Activated naive CD4-positive, alpha-beta T cell treated with Interleukin-2 at 50 U/mL for 16 hours (primary cell): Measurements from ENCODE around the gene PCDHA1.

Experiments used
- DNase-seq: peaks from one replicate; pipeline ENCODE4 v3.0.0-alpha.2; 2020

Gene PCDHA1

GRCh38 chr5:140926443-140927227 lies 140.7 kb downstream of the PCDHA1 start:
- peak; percentile 21 for DNase-seq

DNA sequence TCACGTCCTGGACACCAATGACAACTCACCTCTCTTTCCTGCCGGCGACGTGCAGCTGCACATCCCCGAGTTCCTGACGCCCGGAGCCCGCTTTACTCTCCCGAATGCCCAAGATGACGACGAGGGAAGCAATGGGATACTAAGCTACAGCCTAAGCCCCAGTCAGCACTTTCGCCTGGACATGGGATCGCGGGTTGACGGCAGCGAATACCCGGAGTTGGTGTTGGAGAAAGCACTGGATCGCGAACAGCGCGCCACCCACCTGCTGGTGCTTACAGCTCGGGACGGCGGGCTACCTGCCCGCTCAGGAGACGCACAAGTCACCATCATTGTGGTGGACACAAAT lies 141.3 kb downstream of the PCDHA1 start:
- DNase-seq = no peak

- no peak for DNase-seq
Observed at GRCh38 chr5:140934964-140935606, 149.1 kb downstream of the PCDHA1 start.

DNA sequence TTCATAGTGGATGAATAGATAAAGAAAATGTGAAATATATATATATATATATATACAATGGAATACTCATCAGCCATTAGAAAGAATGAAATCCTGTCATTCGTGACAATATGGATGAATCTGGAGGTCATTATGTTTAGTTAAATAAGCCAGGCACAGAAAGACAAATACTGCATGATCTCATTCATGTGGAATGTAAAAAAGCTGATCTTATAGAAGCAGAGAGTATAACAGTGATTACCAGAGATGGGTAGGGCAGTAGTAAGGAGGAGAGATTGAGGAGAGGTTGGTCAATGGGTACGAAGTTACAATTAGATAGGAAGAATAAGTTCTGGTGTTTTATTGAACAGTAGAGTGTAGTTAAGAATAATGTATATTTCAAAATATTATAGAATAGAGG lies 160.6 kb downstream of the PCDHA1 start:
- no peak for DNase-seq

DNA sequence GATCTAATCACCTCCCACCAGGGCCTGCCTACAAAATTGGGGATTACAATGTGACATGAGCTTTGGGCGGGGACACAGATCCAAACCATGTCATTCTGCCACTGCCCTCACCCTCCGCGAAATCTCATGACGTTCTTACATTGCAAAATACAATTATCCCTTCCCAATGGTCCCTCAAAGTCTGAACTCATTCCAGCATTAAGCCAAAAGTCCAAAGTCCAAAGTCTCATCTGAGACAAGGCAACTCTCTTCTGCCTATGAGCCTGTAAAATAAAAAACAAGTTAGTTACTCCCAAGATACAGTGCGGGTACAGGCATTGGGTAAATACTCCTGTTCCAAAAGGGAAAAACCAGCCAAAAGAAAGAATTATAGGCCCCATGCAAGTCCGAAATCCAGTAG lies 165.7 kb downstream of the PCDHA1 start:
- DNase-seq = no peak

- DNase-seq = no peak
Observed at GRCh38 chr5:140953234-140953633, 167.3 kb downstream of the PCDHA1 start.

DNA sequence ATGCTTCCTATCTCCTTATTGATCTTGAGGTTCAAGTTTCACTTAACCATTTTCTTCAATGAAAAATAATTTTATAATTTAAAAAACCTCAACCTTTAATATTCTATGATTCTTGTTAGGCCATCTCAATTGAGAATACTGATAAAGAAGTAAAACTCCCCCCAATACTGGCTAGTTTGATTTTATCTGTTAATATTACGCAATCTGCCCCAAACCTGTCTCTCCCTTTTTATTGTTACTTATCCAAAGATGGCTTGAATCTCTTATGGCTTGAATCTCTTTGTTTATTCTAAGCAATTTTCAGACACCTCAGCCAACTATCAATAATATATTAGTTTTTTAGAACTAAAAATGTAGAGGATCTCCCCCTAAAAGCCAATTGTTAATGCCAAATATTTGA lies 176.2 kb downstream of the PCDHA1 start:
- DNase-seq = no peak

DNA sequence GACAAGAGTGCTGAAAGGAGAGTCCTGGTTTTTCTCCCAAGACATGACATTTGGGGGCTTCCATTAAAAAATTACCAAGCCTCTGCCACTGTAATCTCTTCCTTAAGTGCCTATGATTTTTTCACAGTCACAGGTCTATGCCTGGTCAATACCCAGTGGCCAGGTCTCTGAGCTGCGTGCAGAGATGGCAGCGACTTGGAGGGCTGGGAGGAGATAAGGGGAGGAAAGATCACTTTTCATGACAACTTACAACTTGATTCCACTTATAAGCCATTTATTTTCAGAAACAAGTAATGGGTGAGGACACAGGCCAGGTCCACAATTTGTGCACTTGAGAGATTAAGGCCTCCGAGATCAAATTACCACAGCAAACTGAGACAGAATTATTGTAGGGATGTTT lies 178.4 kb downstream of the PCDHA1 start:
- no peak for DNase-seq

GRCh38 chr5:140965905-140966292 lies 180.0 kb downstream of the PCDHA1 start:
- DNase-seq = no peak

GRCh38 chr5:140966293-140967225 lies 180.6 kb downstream of the PCDHA1 start, which contains the start of gene PCDHAC2:
Gene PCDHAC2, plus strand, starts transcription at chr5:140966476. Its CDS starts 291 bp downstream, at chr5:140966767.
- DNase-seq = no peak

DNA sequence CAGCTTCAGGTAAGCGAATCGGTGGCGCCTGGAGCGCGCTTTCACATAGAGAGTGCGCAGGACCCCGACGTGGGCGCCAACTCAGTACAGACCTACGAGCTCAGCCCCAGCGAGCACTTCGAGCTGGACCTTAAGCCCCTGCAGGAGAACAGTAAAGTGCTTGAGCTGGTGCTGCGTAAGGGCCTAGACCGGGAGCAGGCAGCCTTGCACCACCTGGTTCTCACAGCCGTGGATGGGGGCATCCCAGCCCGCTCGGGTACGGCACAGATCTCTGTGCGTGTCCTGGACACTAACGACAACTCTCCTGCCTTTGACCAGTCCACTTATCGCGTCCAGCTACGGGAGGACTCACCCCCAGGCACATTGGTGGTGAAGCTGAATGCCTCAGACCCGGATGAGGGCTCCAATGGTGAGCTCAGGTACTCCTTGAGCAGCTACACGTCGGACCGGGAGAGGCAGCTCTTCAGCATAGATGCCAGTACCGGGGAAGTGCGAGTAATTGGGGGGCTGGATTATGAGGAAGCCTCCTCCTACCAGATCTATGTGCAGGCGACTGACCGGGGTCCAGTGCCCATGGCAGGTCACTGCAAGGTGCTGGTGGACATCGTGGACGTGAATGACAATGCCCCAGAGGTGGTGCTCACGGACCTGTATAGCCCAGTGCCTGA lies 181.4 kb downstream of the PCDHA1 start:
- DNase-seq = no peak

GRCh38 chr5:140969880-140970279 lies 183.9 kb downstream of the PCDHA1 start:
- no peak for DNase-seq

- DNase-seq = no peak
Observed at GRCh38 chr5:140973550-140973949, 187.6 kb downstream of the PCDHA1 start.

GRCh38 chr5:140977003-140977402 lies 191.1 kb downstream of the PCDHA1 start:
- no peak for DNase-seq

GRCh38 chr5:140978260-140978659 lies 192.3 kb downstream of the PCDHA1 start:
- no peak for DNase-seq

- DNase-seq = no peak
Observed at GRCh38 chr5:140978983-140979382, 193.0 kb downstream of the PCDHA1 start.

GRCh38 chr5:140982083-140982716 lies 196.3 kb downstream of the PCDHA1 start:
- no peak for DNase-seq

GRCh38 chr5:140986117-140986521 lies 200.2 kb downstream of the PCDHA1 start:
- DNase-seq = no peak

DNA sequence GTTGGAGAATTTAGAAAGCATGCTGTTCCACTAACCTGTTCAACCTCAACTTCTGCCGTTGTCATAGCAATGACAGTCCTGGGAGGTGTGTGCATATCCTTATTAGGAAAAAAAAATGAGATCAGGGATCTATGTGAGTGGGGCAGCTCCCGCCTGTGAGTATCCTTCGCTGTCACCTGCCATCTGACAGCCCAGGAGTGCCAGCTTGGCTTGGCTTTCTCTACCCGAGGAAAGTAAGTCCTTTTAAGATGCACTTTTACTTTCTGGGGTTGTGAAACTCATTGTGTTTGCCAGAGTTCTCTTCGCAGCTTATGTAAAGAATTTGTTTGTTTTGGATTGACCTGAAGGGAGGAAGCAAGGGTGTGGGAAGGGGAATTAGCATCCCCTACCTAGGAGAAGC lies 202.2 kb downstream of the PCDHA1 start:
- DNase-seq = no peak

- no peak for DNase-seq
Observed at GRCh38 chr5:140988608-140989007, 202.7 kb downstream of the PCDHA1 start.

DNA sequence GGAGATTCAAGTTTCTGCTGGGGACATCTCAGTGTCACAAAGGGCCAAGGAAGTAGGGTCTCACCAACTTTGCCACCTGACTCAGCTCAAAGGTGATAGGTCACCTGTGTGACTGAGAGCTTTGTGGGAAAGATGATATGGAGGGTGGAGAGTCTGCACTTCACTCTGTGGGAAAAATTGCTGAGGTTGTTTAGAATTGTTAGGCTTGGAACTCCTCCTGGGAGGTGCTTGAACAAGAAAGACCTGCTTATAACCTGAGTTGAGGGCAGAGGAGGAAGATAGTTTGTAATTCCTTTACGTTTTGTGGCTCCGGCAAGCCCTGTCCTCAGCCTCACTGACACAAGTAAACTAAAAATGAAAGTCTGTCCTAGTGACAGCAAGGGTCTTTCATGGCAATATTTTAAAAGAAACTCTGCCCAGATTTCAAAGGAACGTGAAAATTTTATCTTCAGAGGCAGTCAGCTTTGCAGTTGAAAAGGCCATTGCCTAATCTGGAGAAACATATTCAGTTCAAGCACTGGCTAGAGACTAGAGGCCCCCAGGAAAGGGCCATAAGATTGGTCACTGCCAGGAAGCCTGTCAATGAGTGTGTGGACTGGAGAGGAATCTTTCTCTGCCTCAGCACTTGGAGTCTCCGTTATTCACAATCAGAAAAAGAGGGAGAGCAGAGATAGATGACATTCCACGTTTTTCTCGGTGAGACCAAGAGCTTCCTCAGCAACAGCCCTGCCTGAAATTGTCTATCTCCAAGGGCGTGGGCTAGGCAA lies 203.5 kb downstream of the PCDHA1 start:
- DNase-seq = no peak

- DNase-seq = no peak
Observed at GRCh38 chr5:140992828-140993227, 206.9 kb downstream of the PCDHA1 start.
